GM23338 (cell line): ENCODE results near the gene PLD1. TPM values are rescaled to one million over a fixed set of nuclear protein-coding genes. Genes with fewer than 3 reads are reported as not detected.

ENCODE experiments used
- ATAC-seq: fragments of 200-7000 bp; cut with Tn5 transposase; 3 replicates; pipeline ENCODE4 v1.9.1; 2020
- DNase-seq: peaks from one replicate; pipeline ENCODE4 v3.0.0-alpha.2; 2015; ENCODE audit warnings: low spot score
- H2AFZ ChIP-seq: fragments of 200-600 bp; sonication (generic); 2 replicates; pipeline ENCODE4 v1.8.0; 2016; ENCODE audit warnings: antibody characterized with exemption, mild to moderate bottlenecking, moderate library complexity
- H3F3A ChIP-seq: fragments of 200-600 bp; sonication (generic); replicated peaks from 2 replicates; pipeline ENCODE4 v1.8.0; 2017; ENCODE audit warnings: antibody characterized with exemption, mixed run types, low read depth
- H3K27ac ChIP-seq: fragments of 200-600 bp; sonication (generic); 2 replicates; pipeline ENCODE4 v1.6.1; 2016; ENCODE audit warnings: low read depth
- H3K27me3 ChIP-seq: fragments of 200-600 bp; sonication (generic); 2 replicates; pipeline ENCODE4 v1.8.0; 2016; ENCODE audit warnings: mild to moderate bottlenecking, mixed run types, moderate library complexity; ENCODE audit not compliant: insufficient read depth
- H3K36me3 ChIP-seq: fragments of 200-600 bp; sonication (generic); 2 replicates; pipeline ENCODE4 v1.8.0; 2016; ENCODE audit warnings: mild to moderate bottlenecking; ENCODE audit not compliant: insufficient read depth
- H3K4me1 ChIP-seq: fragments of 200-600 bp; sonication (generic); 2 replicates; pipeline ENCODE4 v1.8.0; 2016; ENCODE audit warnings: mild to moderate bottlenecking, moderate library complexity; ENCODE audit not compliant: insufficient read depth
- H3K4me2 ChIP-seq: fragments of 200-600 bp; sonication (generic); 2 replicates; pipeline ENCODE4 v1.7.1; 2017; ENCODE audit warnings: mixed run types
- H3K4me3 ChIP-seq: fragments of 200-600 bp; sonication (generic); 2 replicates; pipeline ENCODE4 v1.6.1; 2016; ENCODE audit warnings: mixed run types
- H3K79me2 ChIP-seq: fragments of 200-600 bp; sonication (generic); replicated peaks from 2 replicates; pipeline ENCODE4 v1.8.0; 2017; ENCODE audit warnings: mild to moderate bottlenecking; ENCODE audit not compliant: insufficient read depth
- H3K9me2 ChIP-seq: fragments of 200-600 bp; sonication (generic); 2 replicates; pipeline ENCODE4 v1.8.0; 2017; ENCODE audit not compliant: insufficient read depth
- H4K20me1 ChIP-seq: fragments of 200-600 bp; sonication (generic); replicated peaks from 2 replicates; pipeline ENCODE4 v1.8.0; 2017; ENCODE audit warnings: mild to moderate bottlenecking; ENCODE audit not compliant: insufficient read depth
- H3K27ac Mint-ChIP-seq: 2 replicates; pipeline ENCODE4 v1.8.0; 2020; ENCODE audit warnings: inconsistent platforms, mild to moderate bottlenecking, moderate library complexity, mixed read lengths
- H3K27me3 Mint-ChIP-seq: 3 replicates; pipeline ENCODE4 v1.8.0; 2022; ENCODE audit warnings: low read depth, mild to moderate bottlenecking, moderate library complexity, mixed read lengths, inconsistent platforms; ENCODE audit not compliant: insufficient read depth, poor library complexity
- H3K36me3 Mint-ChIP-seq: 3 replicates; pipeline ENCODE4 v1.8.0; 2021; ENCODE audit warnings: low read depth, mild to moderate bottlenecking, inconsistent platforms, moderate library complexity, mixed read lengths
- H3K4me1 Mint-ChIP-seq: 3 replicates; pipeline ENCODE4 v1.8.0; 2020; ENCODE audit warnings: mild to moderate bottlenecking, inconsistent platforms, mixed read lengths
- H3K4me3 Mint-ChIP-seq: 3 replicates; pipeline ENCODE4 v1.8.0; 2021; ENCODE audit warnings: moderate library complexity, mild to moderate bottlenecking, inconsistent platforms, mixed read lengths
- H3K9me3 Mint-ChIP-seq: 3 replicates; pipeline ENCODE4 v1.8.0; 2020; ENCODE audit warnings: moderate library complexity, mild to moderate bottlenecking, inconsistent platforms, mixed read lengths
- ETS1 ChIP-seq: IDR thresholded peaks from 2 replicates; pipeline ENCODE4 v1.6.1; 2016; ENCODE audit warnings: antibody characterized with exemption
- JUNB ChIP-seq: IDR thresholded peaks from one replicate; pipeline ENCODE4 v1.6.1; 2016; ENCODE audit warnings: antibody characterized with exemption; ENCODE audit not compliant: unreplicated experiment
- REST ChIP-seq: IDR thresholded peaks from one replicate; pipeline ENCODE4 v1.6.1; 2018; ENCODE audit warnings: antibody characterized with exemption; ENCODE audit not compliant: unreplicated experiment
- STAT1 ChIP-seq: IDR thresholded peaks from one replicate; pipeline ENCODE4 v1.6.1; 2016; ENCODE audit warnings: antibody characterized with exemption; ENCODE audit not compliant: unreplicated experiment
- ZNF331 ChIP-seq: fragments of 250-450 bp; sonication (Bioruptor Pico); IDR thresholded peaks from 2 replicates; pipeline ENCODE4 v1.5.0; 2020; ENCODE audit warnings: low read depth, mild to moderate bottlenecking, moderate library complexity
- ZNF462 ChIP-seq: fragments of 250-450 bp; sonication (Bioruptor Pico); IDR thresholded peaks from 2 replicates; pipeline ENCODE4 v1.5.0; 2020; ENCODE audit warnings: mild to moderate bottlenecking, moderate library complexity
- polyA plus RNA-seq: library from polyadenylated mRNA; unstranded; fragments of >200 nt; fragmentation: Nextera tagmentation; extraction: Ambion mirVana; gene quantifications from 2 replicates; pipeline ENCODE4 v1.2.1, GENCODE V29; 2016
- total RNA-seq: library from RNA; depleted of rRNA; stranded (reverse); fragments of >200 nt; shearing (Covaris generic); gene quantifications from 2 replicates; pipeline ENCODE4 v1.2.3, GENCODE V29; 2014

The PLD1 gene
- total and polyA plus RNA-seq, 2 experiments from 2014 or later: 1.4 to 2.2 TPM

- H3K4me3 ChIP-seq: no peak overlapping the region
- Mint-ChIP-seq H3K4me3 (no peak overlapping the region), H3K27ac (no peak overlapping the region), H3K4me1 (no peaks in the 10 kb centered on the region), H3K9me3 (no peaks in the 10 kb centered on the region), H3K27me3 (no peaks in the 10 kb centered on the region), H3K36me3 (no peaks in the 10 kb centered on the region)
- no peaks in the 10 kb centered on the region for H3F3A ChIP-seq
- ATAC-seq (no peak), DNase-seq (no peak)
- H3K4me2 ChIP-seq: no peak overlapping the region
- H3K9me2 ChIP-seq: no peaks in the 10 kb centered on the region
- no peak overlapping the region for H2AFZ ChIP-seq
- H3K27me3 ChIP-seq: no peaks in the 10 kb centered on the region
- H3K79me2 ChIP-seq: no peaks in the 10 kb centered on the region
- no peaks in the 10 kb centered on the region; the same call in 1 of the 2 replicates for H3K4me1 ChIP-seq
- H4K20me1 ChIP-seq: no peaks in the 10 kb centered on the region
- no peaks in the 10 kb centered on the region for H3K36me3 ChIP-seq
- H3K27ac ChIP-seq: no peak overlapping the region
- TF ChIP-seq ETS1 (no peak), REST (no peak), JUNB (no peak), ZNF331 (CRISPR knock-in tag) (no peak), ZNF462 (CRISPR knock-in tag) (no peak), STAT1 (no peak)
Measured at GRCh38 chr3:171672124-171672523, 138.2 kb downstream of the PLD1 start.
